Keratinocyte (primary cell): Measurements from ENCODE around the gene NHLRC3. TPM values are rescaled to one million over a fixed set of nuclear protein-coding genes. Genes with fewer than 3 reads are reported as not detected.
A peak's percentile ranks its signal among the peaks of the same experiment; 100 is the strongest.

Experiments
- DNase-seq: peaks from one replicate; pipeline ENCODE4 v3.0.0-alpha.2; 2011; ENCODE audit warnings: low read depth, missing footprints, low spot score
- FAIRE-seq: peaks from 2 replicates; lab custom pipeline; 2011; peaks lifted over from hg19 to GRCh38; lab: Jason Lieb, UNC
- H2AFZ ChIP-seq: 2 replicates; pipeline ENCODE4 v1.6.0; 2012; ENCODE audit warnings: low read length, control low read depth, inconsistent platforms; ENCODE audit not compliant: control insufficient read depth
- H3K27ac ChIP-seq: 2 replicates; pipeline ENCODE4 v1.5.1; 2011; ENCODE audit warnings: low read length; ENCODE audit not compliant: control insufficient read depth, insufficient read depth
- H3K27me3 ChIP-seq: 3 replicates; pipeline ENCODE4 v1.6.0; 2011; ENCODE audit warnings: low read length; ENCODE audit not compliant: control insufficient read depth, insufficient read depth; ENCODE audit errors: extremely low read depth
- H3K36me3 ChIP-seq, 2 experiments: 2 replicates in 1 of 2; 3 replicates in 1 of 2; pipeline ENCODE4 v1.5.1; 2011; ENCODE audit warnings: low read length in 2 of 2, mild to moderate bottlenecking in 1 of 2; ENCODE audit not compliant: control insufficient read depth in 2 of 2, insufficient read depth in 2 of 2; ENCODE audit errors: extremely low read depth in 1 of 2
- H3K4me1 ChIP-seq: 3 replicates; pipeline ENCODE4 v1.5.1; 2011; ENCODE audit warnings: low read length; ENCODE audit not compliant: control insufficient read depth, insufficient read depth; ENCODE audit errors: extremely low read depth
- H3K4me2 ChIP-seq: 3 replicates; pipeline ENCODE4 v1.6.0; 2011; ENCODE audit warnings: low read depth, low read length; ENCODE audit not compliant: control insufficient read depth, insufficient read depth; ENCODE audit errors: extremely low read depth
- H3K4me3 ChIP-seq, 3 experiments: fragments of 200-600 bp in 1 of 3; sonication (generic) in 1 of 3; 2 replicates in 2 of 3; 3 replicates in 1 of 3; pipeline ENCODE4 v1.5.1; 2011 to 2016; ENCODE audit warnings: low read length in 3 of 3, mild to moderate bottlenecking in 3 of 3, control low read depth in 2 of 3, inconsistent platforms in 1 of 3, low read depth in 1 of 3, mixed read lengths in 1 of 3, mixed run types in 1 of 3, moderate library complexity in 1 of 3; ENCODE audit not compliant: control insufficient read depth in 2 of 3, insufficient read depth in 2 of 3; ENCODE audit errors: extremely low read depth in 1 of 3
- H3K79me2 ChIP-seq: 2 replicates; pipeline ENCODE4 v1.6.0; 2012; ENCODE audit warnings: low read length; ENCODE audit not compliant: control insufficient read depth, insufficient read depth
- H3K9ac ChIP-seq: 3 replicates; pipeline ENCODE4 v1.6.0; 2011; ENCODE audit warnings: low read length; ENCODE audit not compliant: control insufficient read depth, insufficient read depth; ENCODE audit errors: extremely low read depth
- H3K9me1 ChIP-seq: 3 replicates; pipeline ENCODE4 v1.6.0; 2011; ENCODE audit warnings: low read length; ENCODE audit not compliant: control insufficient read depth, insufficient read depth; ENCODE audit errors: extremely low read depth
- H3K9me3 ChIP-seq: 2 replicates; pipeline ENCODE4 v1.5.1; 2012; ENCODE audit warnings: low read depth, low read length; ENCODE audit not compliant: control insufficient read depth
- H4K20me1 ChIP-seq: 3 replicates; pipeline ENCODE4 v1.6.0; 2011; ENCODE audit warnings: low read length; ENCODE audit not compliant: control insufficient read depth, insufficient read depth; ENCODE audit errors: extremely low read depth
- EZH2 ChIP-seq: IDR thresholded peaks from one replicate; pipeline ENCODE4 v1.6.1; 2012; ENCODE audit warnings: inconsistent platforms, mild to moderate bottlenecking, low read length, moderate library complexity
- dilution Hi-C: fragments of 300-500 bp; cut with MboI; formaldehyde crosslinking; loops from one replicate; pipeline ENCODE4 v1.7.0; 2020; ENCODE audit warnings: low sequenced_read_pairs; ENCODE audit not compliant: extremely low pct_ligation_motif_present
- polyA plus RNA-seq, 5 experiments: library from polyadenylated mRNA; depleted of rRNA in 3 of 5; stranded (reverse) in 3 of 5; stranded (forward) in 1 of 5; unstranded in 1 of 5; fragments of >200 nt; gene quantifications; 1 replicate in 1 of 5; 2 replicates in 3 of 5; 3 replicates in 1 of 5; pipeline versions ENCODE4 v1.2.1 to v1.2.3, GENCODE V29; 2011 to 2012; ENCODE audit warnings: missing spikeins in 2 of 5, low read depth in 1 of 5, low replicate concordance in 1 of 5
- TF ChIP-seq, protein P1 (sequence below), 3 experiments: IDR thresholded peaks in 1 of 3; conservative IDR thresholded peaks in 1 of 3; optimal IDR thresholded peaks in 1 of 3; 2 replicates in 2 of 3; 3 replicates in 1 of 3; pipeline versions ENCODE3 to v1.5.1; 2011; ENCODE audit warnings: low read length in 3 of 3, mild to moderate bottlenecking in 3 of 3, moderate library complexity in 2 of 3, control low read depth in 1 of 3, inconsistent platforms in 1 of 3; ENCODE audit not compliant: insufficient read depth in 2 of 3; ENCODE audit errors: extremely low read depth in 1 of 3

NHLRC3 gene
- polyA plus RNA-seq, 1 donor (not counting 4 experiments of a cell fraction or from before 2014, with no cell fraction given) = 9.6 TPM

DNA sequence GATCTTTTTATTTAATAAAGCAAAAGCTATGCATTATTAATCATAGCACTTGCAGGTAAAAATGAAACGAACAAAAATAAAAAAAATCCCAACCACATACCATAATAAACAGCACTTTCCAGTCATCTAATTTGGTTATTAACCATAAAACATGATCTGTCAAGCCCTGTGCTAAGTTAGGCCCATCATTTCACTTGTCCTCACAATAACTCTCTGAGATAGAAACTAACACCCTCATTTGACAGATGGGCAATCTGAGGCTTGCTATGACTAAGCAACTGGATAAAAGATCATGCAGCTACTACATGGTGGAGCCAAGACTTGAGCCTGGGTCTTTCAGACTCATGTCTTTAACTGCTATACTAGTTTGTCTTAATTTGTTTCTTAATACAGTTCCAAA is 22.2 kb upstream of the NHLRC3 start:
- Histone ChIP-seq H3K9ac (no peak overlapping the region), H3K9me3 (no peaks in the 10 kb centered on the region), H3K79me2 (no peaks in the 10 kb centered on the region), H3K9me1 (no peaks in the 10 kb centered on the region), H3K4me2 (no peak overlapping the region), H4K20me1 (no peaks in the 10 kb centered on the region), H3K27me3 (no peaks in the 10 kb centered on the region), H3K4me1 (no peaks in the 10 kb centered on the region), H2AFZ (no peak overlapping the region), H3K4me3 (no peak overlapping the region), H3K27ac (no peak overlapping the region), H3K36me3 (peaks cover 20 to 24% of the 10 kb centered on the region in 2 experiments)
- DNase-seq = no peak
- FAIRE-seq = no peak
- TF ChIP-seq, protein P1, sequence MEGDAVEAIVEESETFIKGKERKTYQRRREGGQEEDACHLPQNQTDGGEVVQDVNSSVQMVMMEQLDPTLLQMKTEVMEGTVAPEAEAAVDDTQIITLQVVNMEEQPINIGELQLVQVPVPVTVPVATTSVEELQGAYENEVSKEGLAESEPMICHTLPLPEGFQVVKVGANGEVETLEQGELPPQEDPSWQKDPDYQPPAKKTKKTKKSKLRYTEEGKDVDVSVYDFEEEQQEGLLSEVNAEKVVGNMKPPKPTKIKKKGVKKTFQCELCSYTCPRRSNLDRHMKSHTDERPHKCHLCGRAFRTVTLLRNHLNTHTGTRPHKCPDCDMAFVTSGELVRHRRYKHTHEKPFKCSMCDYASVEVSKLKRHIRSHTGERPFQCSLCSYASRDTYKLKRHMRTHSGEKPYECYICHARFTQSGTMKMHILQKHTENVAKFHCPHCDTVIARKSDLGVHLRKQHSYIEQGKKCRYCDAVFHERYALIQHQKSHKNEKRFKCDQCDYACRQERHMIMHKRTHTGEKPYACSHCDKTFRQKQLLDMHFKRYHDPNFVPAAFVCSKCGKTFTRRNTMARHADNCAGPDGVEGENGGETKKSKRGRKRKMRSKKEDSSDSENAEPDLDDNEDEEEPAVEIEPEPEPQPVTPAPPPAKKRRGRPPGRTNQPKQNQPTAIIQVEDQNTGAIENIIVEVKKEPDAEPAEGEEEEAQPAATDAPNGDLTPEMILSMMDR (optimal IDR thresholded peaks at IDR 0.05 in 1 of 3, IDR thresholded peaks at IDR 0.05 in 1 of 3, conservative IDR thresholded peaks at IDR 0.05 in 1 of 3; ENCODE audit: extremely low read depth in 1 of 3, insufficient read depth in 2 of 3, low read length in 3 of 3) = no peak
- no peak for TF ChIP-seq EZH2
- dilution Hi-C loops = no loop called here

DNA sequence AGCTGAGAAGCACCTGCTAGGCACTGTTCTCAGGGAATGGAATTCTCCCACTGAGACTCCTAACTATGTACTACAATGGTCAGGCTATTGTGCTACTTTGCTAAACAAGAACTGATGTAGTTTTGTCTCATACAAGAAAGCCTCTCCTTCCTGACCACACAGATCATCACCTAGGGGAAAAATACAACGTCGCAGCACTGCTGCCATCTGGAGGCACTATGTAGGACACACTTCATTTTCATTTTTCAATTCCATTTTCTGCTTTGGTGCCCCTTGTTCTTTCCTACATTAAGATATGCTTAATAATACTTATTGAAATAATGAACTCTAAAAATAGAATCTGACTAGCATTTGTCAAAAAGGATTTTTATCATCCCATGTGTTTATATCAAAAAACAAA is 21.5 kb upstream of the NHLRC3 start:
- TF ChIP-seq, protein P1 (optimal IDR thresholded peaks at IDR 0.05 in 1 of 3, IDR thresholded peaks at IDR 0.05 in 1 of 3, conservative IDR thresholded peaks at IDR 0.05 in 1 of 3; ENCODE audit: extremely low read depth in 1 of 3, insufficient read depth in 2 of 3, low read length in 3 of 3) = peak; percentile 56 to 75 (median 66)
- TF ChIP-seq EZH2 = no peak
- H3K4me1 ChIP-seq = no peaks in the 10 kb centered on the region
- H3K9me3 ChIP-seq = no peaks in the 10 kb centered on the region
- no peaks in the 10 kb centered on the region for H3K27me3 ChIP-seq
- no peak overlapping the region for H3K4me2 ChIP-seq
- dilution Hi-C loops = no loop called here
- H3K27ac ChIP-seq = no peak overlapping the region
- H3K9ac ChIP-seq = no peak overlapping the region
- H2AFZ ChIP-seq = no peak overlapping the region
- no peaks in the 10 kb centered on the region for H3K79me2 ChIP-seq
- DNase-seq = no peak
- H4K20me1 ChIP-seq = no peaks in the 10 kb centered on the region
- H3K9me1 ChIP-seq = no peaks in the 10 kb centered on the region
- peaks cover 20 to 25% of the 10 kb centered on the region in 2 experiments for H3K36me3 ChIP-seq
- no peak overlapping the region for H3K4me3 ChIP-seq
- FAIRE-seq = peak; percentile 85
